ENCODE results near the gene NRCAM.

DNA sequence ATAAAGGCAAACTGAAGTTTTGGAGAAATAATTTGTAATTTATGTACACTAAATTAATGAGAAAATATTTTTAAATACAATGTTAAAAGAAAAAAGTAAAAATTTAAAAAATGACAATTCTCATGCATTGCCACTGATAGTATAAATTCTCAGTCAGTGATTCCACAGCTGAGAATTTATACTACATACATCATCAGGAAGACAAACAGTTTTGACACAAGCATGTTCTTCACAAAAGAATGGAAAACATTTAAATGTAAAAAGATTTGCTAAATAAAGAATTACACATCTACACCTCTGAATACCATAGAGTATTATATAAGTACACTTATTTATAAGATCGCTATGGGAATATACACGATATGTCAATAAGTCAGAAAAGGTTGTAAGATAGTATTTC, 225.0 kb downstream of the NRCAM start:
- TF ChIP-seq, protein P1, sequence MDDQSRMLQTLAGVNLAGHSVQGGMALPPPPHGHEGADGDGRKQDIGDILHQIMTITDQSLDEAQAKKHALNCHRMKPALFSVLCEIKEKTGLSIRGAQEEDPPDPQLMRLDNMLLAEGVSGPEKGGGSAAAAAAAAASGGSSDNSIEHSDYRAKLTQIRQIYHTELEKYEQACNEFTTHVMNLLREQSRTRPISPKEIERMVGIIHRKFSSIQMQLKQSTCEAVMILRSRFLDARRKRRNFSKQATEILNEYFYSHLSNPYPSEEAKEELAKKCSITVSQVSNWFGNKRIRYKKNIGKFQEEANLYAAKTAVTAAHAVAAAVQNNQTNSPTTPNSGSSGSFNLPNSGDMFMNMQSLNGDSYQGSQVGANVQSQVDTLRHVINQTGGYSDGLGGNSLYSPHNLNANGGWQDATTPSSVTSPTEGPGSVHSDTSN (CRISPR knock-in tag; IDR thresholded peaks at IDR 0.05): no peak
- TF ChIP-seq, protein P2, sequence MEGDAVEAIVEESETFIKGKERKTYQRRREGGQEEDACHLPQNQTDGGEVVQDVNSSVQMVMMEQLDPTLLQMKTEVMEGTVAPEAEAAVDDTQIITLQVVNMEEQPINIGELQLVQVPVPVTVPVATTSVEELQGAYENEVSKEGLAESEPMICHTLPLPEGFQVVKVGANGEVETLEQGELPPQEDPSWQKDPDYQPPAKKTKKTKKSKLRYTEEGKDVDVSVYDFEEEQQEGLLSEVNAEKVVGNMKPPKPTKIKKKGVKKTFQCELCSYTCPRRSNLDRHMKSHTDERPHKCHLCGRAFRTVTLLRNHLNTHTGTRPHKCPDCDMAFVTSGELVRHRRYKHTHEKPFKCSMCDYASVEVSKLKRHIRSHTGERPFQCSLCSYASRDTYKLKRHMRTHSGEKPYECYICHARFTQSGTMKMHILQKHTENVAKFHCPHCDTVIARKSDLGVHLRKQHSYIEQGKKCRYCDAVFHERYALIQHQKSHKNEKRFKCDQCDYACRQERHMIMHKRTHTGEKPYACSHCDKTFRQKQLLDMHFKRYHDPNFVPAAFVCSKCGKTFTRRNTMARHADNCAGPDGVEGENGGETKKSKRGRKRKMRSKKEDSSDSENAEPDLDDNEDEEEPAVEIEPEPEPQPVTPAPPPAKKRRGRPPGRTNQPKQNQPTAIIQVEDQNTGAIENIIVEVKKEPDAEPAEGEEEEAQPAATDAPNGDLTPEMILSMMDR (tag by site-specific recombination; IDR thresholded peaks at IDR 0.05): no peak
- TF ChIP-seq ZNF777 (tag by site-specific recombination; IDR thresholded peaks at IDR 0.05; ENCODE audit: borderline replicate concordance) (no peak), ZNF223 (tag by site-specific recombination; IDR thresholded peaks at IDR 0.05) (no peak), ZNF600 (tag by site-specific recombination; IDR thresholded peaks at IDR 0.05) (no peak), ZNF561 (tag by site-specific recombination; IDR thresholded peaks at IDR 0.05; ENCODE audit: borderline replicate concordance) (no peak), HOXA7 (CRISPR knock-in tag; IDR thresholded peaks at IDR 0.05; ENCODE audit: borderline replicate concordance) (no peak), ZBTB7A (tag by site-specific recombination; IDR thresholded peaks at IDR 0.05; ENCODE audit: low read depth) (no peak), RBAK (tag by site-specific recombination; IDR thresholded peaks at IDR 0.05) (no peak), ZNF514 (tag by site-specific recombination; IDR thresholded peaks at IDR 0.05) (no peak)
- TF ChIP-seq, protein P3, sequence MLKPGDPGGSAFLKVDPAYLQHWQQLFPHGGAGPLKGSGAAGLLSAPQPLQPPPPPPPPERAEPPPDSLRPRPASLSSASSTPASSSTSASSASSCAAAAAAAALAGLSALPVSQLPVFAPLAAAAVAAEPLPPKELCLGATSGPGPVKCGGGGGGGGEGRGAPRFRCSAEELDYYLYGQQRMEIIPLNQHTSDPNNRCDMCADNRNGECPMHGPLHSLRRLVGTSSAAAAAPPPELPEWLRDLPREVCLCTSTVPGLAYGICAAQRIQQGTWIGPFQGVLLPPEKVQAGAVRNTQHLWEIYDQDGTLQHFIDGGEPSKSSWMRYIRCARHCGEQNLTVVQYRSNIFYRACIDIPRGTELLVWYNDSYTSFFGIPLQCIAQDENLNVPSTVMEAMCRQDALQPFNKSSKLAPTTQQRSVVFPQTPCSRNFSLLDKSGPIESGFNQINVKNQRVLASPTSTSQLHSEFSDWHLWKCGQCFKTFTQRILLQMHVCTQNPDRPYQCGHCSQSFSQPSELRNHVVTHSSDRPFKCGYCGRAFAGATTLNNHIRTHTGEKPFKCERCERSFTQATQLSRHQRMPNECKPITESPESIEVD (tag by site-specific recombination; IDR thresholded peaks at IDR 0.05): no peak
